ENCODE data around the gene DGCR2. TPM values are rescaled to one million over a fixed set of nuclear protein-coding genes. Genes with fewer than 3 reads are reported as not detected.

Gene DGCR2
- total RNA-seq, 1 donor from 2014 or later = 50.0 TPM

DNA sequence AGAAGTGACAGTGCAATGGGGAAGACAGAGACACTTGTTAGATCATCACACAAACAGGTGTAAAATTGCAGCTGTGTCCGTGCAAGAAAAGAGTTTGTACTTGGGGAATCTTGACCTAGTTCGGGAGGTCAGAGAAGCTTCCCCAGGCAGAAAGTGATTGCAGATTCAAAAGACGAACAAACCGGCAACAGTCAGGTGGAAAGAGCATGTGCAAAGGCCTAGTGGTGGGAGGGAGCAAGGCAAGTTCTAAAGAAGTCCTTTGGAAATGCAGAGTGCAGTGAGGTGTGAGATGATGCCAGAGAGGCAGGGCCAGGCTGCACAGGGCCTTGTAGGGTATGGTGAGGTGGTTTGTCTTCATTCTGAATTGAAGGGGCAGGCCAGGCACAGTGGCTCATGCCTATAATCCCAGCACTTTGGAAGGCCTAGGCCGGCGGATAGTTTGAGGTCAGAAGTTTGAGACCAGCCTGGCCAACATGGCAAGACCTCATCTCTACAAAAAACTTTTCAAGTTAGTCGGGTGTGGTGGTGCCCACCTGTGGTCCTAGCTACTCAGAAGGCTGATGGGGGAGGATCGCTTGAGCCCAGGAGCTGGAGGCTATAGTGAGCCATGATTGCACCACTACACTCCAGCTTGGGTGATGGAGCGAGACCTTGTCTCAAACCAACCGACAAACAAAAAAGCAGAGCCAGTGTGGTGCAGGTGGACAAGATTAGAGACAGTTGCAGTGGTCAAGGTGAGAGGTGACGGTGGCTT, 24.2 kb upstream of the DGCR2 start:
- Histone ChIP-seq H3K4me3 (ENCODE audit: low read depth, low read length) (no peak overlapping the region), H3K36me3 (ENCODE audit: control insufficient read depth, insufficient read depth, low read length) (peaks cover 6% of the 10 kb centered on the region), H3K27me3 (ENCODE audit: control insufficient read depth, insufficient read depth, low read length) (peaks cover 35% of the 10 kb centered on the region)
- FAIRE-seq = no peak
- TF ChIP-seq, protein P1, sequence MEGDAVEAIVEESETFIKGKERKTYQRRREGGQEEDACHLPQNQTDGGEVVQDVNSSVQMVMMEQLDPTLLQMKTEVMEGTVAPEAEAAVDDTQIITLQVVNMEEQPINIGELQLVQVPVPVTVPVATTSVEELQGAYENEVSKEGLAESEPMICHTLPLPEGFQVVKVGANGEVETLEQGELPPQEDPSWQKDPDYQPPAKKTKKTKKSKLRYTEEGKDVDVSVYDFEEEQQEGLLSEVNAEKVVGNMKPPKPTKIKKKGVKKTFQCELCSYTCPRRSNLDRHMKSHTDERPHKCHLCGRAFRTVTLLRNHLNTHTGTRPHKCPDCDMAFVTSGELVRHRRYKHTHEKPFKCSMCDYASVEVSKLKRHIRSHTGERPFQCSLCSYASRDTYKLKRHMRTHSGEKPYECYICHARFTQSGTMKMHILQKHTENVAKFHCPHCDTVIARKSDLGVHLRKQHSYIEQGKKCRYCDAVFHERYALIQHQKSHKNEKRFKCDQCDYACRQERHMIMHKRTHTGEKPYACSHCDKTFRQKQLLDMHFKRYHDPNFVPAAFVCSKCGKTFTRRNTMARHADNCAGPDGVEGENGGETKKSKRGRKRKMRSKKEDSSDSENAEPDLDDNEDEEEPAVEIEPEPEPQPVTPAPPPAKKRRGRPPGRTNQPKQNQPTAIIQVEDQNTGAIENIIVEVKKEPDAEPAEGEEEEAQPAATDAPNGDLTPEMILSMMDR (IDR thresholded peaks at IDR 0.05; ENCODE audit: insufficient read depth, low read length, severe bottlenecking) = no peak
- no peak for DNase-seq (ENCODE audit: low read depth)

DNA sequence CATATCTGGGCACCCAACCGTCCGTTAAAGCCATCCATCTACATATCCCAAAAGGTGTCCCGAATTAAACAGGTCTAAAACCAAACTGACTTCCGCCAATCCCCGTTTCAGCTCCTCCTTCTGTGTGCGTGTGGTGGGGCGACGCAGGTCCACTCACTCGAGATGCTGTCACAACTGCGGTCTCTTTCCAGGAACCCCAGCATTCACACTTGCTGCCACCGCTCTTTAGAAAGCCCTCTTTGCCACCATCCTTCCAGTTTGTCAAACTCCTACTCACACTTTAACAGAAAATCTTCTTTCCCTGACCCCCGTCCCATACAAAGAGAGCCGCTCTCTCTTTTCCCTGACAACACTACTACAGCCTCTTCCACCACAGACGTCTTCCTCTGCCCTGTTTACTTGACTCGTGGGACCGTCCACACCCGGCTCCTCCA, 21.8 kb upstream of the DGCR2 start:
- no peak for FAIRE-seq
- DNase-seq (ENCODE audit: low read depth) = peak; percentile 11
- Histone ChIP-seq H3K27me3 (ENCODE audit: control insufficient read depth, insufficient read depth, low read length) (peaks cover 20% of the 10 kb centered on the region), H3K4me3 (ENCODE audit: low read depth, low read length) (peak overlapping the region; percentile 77), H3K36me3 (ENCODE audit: control insufficient read depth, insufficient read depth, low read length) (peaks cover 22% of the 10 kb centered on the region)
- TF ChIP-seq, protein P1 (IDR thresholded peaks at IDR 0.05; ENCODE audit: insufficient read depth, low read length, severe bottlenecking) = no peak

DNA sequence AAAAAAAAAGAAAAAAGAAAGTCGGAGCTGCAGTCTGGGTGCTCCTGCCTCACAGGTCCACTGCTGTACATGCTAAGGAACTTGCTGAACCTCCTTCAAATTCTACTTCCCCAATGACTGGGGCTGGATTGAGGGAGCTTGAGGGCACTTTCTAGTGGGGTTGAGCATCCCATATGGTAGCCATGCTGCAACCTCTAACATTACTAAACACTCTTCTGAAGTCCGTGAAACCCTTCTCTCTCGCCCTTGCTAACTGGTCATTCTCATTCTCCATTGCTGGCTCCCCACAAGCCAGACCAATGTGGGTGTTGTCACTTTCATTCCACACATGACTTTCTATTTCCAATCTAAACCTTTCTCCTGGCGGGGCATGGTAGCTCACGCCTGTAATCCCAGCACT, 21.0 kb upstream of the DGCR2 start:
- TF ChIP-seq, protein P1 (IDR thresholded peaks at IDR 0.05; ENCODE audit: insufficient read depth, low read length, severe bottlenecking) = no peak
- H3K4me3 ChIP-seq (ENCODE audit: low read depth, low read length) = no peak overlapping the region
- DNase-seq (ENCODE audit: low read depth) (no peak), FAIRE-seq (no peak)
- peaks cover 29% of the 10 kb centered on the region for H3K36me3 ChIP-seq (ENCODE audit: control insufficient read depth, insufficient read depth, low read length)
- peaks cover 12% of the 10 kb centered on the region for H3K27me3 ChIP-seq (ENCODE audit: control insufficient read depth, insufficient read depth, low read length)

DNA sequence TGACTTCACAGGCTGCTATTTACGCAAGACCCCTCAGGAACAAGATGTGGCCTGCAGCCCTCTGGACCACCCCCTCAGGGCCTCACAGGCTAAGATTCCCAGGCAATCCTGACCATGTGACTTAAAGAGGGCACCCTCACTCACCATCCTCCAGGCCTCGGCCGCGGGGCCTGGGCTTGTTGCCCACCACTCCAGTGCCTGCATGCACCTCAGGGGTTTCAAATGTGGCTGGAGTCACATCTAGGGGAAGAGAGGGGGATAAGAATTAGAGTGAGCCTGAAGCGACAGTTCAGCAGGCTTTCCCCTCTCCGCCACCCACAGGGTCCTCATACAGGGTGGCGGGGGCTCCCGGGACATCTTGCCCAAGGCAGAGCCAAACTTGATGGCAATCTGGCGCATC, 20.2 kb upstream of the DGCR2 start:
- DNase-seq (ENCODE audit: low read depth) (no peak), FAIRE-seq (no peak)
- peaks cover 35% of the 10 kb centered on the region for H3K36me3 ChIP-seq (ENCODE audit: control insufficient read depth, insufficient read depth, low read length)
- H3K27me3 ChIP-seq (ENCODE audit: control insufficient read depth, insufficient read depth, low read length) = peaks cover 5% of the 10 kb centered on the region
- H3K4me3 ChIP-seq (ENCODE audit: low read depth, low read length) = no peak overlapping the region
- TF ChIP-seq, protein P1 (IDR thresholded peaks at IDR 0.05; ENCODE audit: insufficient read depth, low read length, severe bottlenecking) = no peak

DNA sequence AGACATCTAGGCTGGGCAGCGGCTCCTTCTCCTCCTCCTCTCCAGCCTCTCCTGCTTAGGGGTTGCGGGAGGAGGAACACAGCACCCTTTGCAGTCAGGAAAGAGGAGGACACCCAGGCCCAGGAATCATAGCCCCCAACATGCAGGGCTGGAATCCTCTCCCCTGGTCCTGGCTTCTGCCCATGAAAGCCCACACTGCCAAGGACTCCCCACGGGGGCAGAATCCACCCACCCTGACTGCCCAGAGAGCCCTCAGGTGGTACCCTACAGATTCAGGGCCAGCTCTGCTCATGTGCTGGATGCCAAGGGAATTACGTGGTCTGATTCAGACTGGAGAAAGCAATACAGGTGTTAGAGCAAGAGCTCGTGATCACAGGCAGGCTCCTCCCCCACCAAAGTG, 17.8 kb upstream of the DGCR2 start:
- FAIRE-seq (no peak), DNase-seq (ENCODE audit: low read depth) (no peak)
- TF ChIP-seq, protein P1 (IDR thresholded peaks at IDR 0.05; ENCODE audit: insufficient read depth, low read length, severe bottlenecking) = no peak
- Histone ChIP-seq H3K36me3 (ENCODE audit: control insufficient read depth, insufficient read depth, low read length) (peaks cover 44% of the 10 kb centered on the region), H3K27me3 (ENCODE audit: control insufficient read depth, insufficient read depth, low read length) (no peaks in the 10 kb centered on the region), H3K4me3 (ENCODE audit: low read depth, low read length) (no peak overlapping the region)

DNA sequence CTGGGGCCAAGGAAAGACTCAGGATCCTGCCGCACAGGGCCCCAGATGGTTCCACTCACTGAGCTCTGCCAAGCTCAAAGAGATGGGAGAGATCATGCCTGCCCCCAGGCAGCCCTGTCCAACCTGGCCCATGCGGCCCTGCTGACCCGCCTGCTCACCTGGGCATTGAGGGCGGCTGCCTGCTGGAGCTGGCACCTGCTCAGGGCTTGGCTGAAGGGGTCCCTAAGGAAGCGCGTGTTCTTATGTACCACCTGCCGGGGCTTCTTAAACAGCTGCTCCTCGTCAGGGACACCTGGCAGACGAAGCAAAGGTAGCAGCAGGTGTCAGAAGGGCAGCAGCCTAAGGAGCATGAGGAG, 16.8 kb upstream of the DGCR2 start:
- TF ChIP-seq, protein P1 (IDR thresholded peaks at IDR 0.05; ENCODE audit: insufficient read depth, low read length, severe bottlenecking) = no peak
- FAIRE-seq = no peak
- no peak for DNase-seq (ENCODE audit: low read depth)

More for the DNA sequence above, 16.8 kb upstream of the DGCR2 start:
- Histone ChIP-seq H3K36me3 (ENCODE audit: control insufficient read depth, insufficient read depth, low read length) (peaks cover 52% of the 10 kb centered on the region), H3K27me3 (ENCODE audit: control insufficient read depth, insufficient read depth, low read length) (no peaks in the 10 kb centered on the region), H3K4me3 (ENCODE audit: low read depth, low read length) (no peak overlapping the region)

Measured in bronchial epithelial cell (primary cell).